OCI-LY7 (cell line): ENCODE measurements around the gene ERCC1. TPM values are rescaled to one million over a fixed set of nuclear protein-coding genes. Genes with fewer than 3 reads are reported as not detected.
A peak's percentile ranks its signal among the peaks of the same experiment; 100 is the strongest.

ENCODE experiments used
- BruUV-seq: library from RNA; stranded (reverse); fragments of 400-500 nt; replicated peaks from 2 replicates; lab custom pipeline; 2021; lab: Mats Ljungman, UMichigan
- CTCF ChIA-PET: fragments of 300-600 bp; sonication (Branson Sonifier 250); formaldehyde crosslinking; loops from one replicate; lab custom pipeline; 2022; ENCODE audit warnings: antibody characterized with exemption; ENCODE audit not compliant: unreplicated experiment; lab: Charles Lee
- POLR2A ChIA-PET: fragments of 300-600 bp; sonication (Branson Sonifier 250); formaldehyde crosslinking; loops from one replicate; lab custom pipeline; 2022; ENCODE audit warnings: antibody characterized with exemption; lab: Charles Lee
- DNase-seq: peaks from one replicate; pipeline ENCODE4 v3.0.0-alpha.2; 2015; ENCODE audit warnings: low spot score
- H2AFZ ChIP-seq: fragments of 200-600 bp; sonication (generic), shearing (Covaris generic); 2 replicates; pipeline ENCODE4 v1.6.1; 2014; ENCODE audit warnings: mild to moderate bottlenecking, antibody characterized with exemption, low read length, moderate library complexity
- H3K27ac ChIP-seq: fragments of 200-600 bp; sonication (generic); 2 replicates; pipeline ENCODE4 v1.5.1; 2014; ENCODE audit warnings: mixed run types, low read depth, mild to moderate bottlenecking, moderate library complexity, low read length, inconsistent platforms; ENCODE audit not compliant: poor library complexity, severe bottlenecking
- H3K36me3 ChIP-seq: fragments of 200-600 bp; sonication (generic); 2 replicates; pipeline ENCODE4 v1.6.1; 2014; ENCODE audit warnings: mild to moderate bottlenecking, antibody characterized with exemption, low read length, moderate library complexity, mixed read lengths; ENCODE audit not compliant: insufficient read depth
- H3K4me1 ChIP-seq: fragments of 200-600 bp; sonication (generic); 2 replicates; pipeline ENCODE4 v1.5.1; 2014; ENCODE audit warnings: mild to moderate bottlenecking, low read length; ENCODE audit not compliant: insufficient read depth, poor library complexity, severe bottlenecking
- H3K4me2 ChIP-seq: fragments of 200-600 bp; sonication (generic); 2 replicates; pipeline ENCODE4 v1.6.1; 2014; ENCODE audit warnings: mild to moderate bottlenecking, low read length
- H3K4me3 ChIP-seq: fragments of 200-600 bp; sonication (generic); 2 replicates; pipeline ENCODE4 v1.5.1; 2014; ENCODE audit warnings: mild to moderate bottlenecking, low read depth, low read length; ENCODE audit not compliant: poor library complexity, severe bottlenecking
- H3K79me2 ChIP-seq: fragments of 200-600 bp; sonication (generic); 2 replicates; pipeline ENCODE4 v1.6.1; 2016; ENCODE audit warnings: low read depth, mild to moderate bottlenecking, low read length, moderate library complexity, mixed read lengths; ENCODE audit not compliant: insufficient read depth
- H3K9me2 ChIP-seq: fragments of 200-600 bp; sonication (generic); 2 replicates; pipeline ENCODE4 v1.6.1; 2016; ENCODE audit warnings: mild to moderate bottlenecking, low read length, mixed read lengths; ENCODE audit not compliant: insufficient read depth
- H3K9me3 ChIP-seq: fragments of 200-600 bp; sonication (generic); 2 replicates; pipeline ENCODE4 v1.6.1; 2014; ENCODE audit warnings: mild to moderate bottlenecking, mixed run types, low read length, mixed read lengths
- H4K20me1 ChIP-seq: fragments of 200-600 bp; sonication (generic); 2 replicates; pipeline ENCODE4 v1.6.1; 2014; ENCODE audit warnings: mild to moderate bottlenecking, antibody characterized with exemption, low read length, moderate library complexity, mixed read lengths; ENCODE audit not compliant: insufficient read depth
- CTCF ChIP-seq: fragments of 200-600 bp; sonication (generic); conservative IDR thresholded peaks from 2 replicates; pipeline ENCODE4 v1.5.1; 2014; ENCODE audit warnings: mild to moderate bottlenecking, antibody characterized with exemption, low read length, moderate library complexity, mixed read lengths
- EZH2phosphoT487 ChIP-seq: fragments of 200-600 bp; sonication (generic); IDR thresholded peaks from 2 replicates; pipeline ENCODE4 v1.6.1; 2018; ENCODE audit warnings: low read depth, borderline replicate concordance, mild to moderate bottlenecking, mixed run types, antibody characterized with exemption, low read length, moderate library complexity, mixed read lengths
- intact Hi-C: fragments of 100-400 bp; cut with micrococcal nuclease; formaldehyde crosslinking; loops from one replicate; pipeline ENCODE4 v1.10.0; 2022; ENCODE audit not compliant: unreplicated experiment
- total RNA-seq, 2 experiments: library from RNA; depleted of rRNA in 1 of 2; stranded (reverse); fragments of >200 nt in 1 of 2; shearing (Covaris generic) in 1 of 2; gene quantifications; 2 replicates each; pipeline ENCODE4 v1.2.3, GENCODE V29; 2014 to 2022

ERCC1 gene
- total RNA-seq, 2 experiments from 2014 or later, result 46.2 to 125 TPM

GRCh38 chr19:45402298-45403061 lies 21.2 kb downstream of the ERCC1 start:
- Histone ChIP-seq H3K9me3 (no peaks in the 10 kb centered on the region), H3K9me2 (no peaks in the 10 kb centered on the region), H3K4me1 (peaks cover 22% of the 10 kb centered on the region), H3K79me2 (peaks cover 8% of the 10 kb centered on the region), H2AFZ (no peak overlapping the region), H3K4me2 (no peak overlapping the region), H3K4me3 (no peak overlapping the region), H3K36me3 (no peaks in the 10 kb centered on the region), H4K20me1 (no peaks in the 10 kb centered on the region), H3K27ac (no peak overlapping the region)
- no peak for DNase-seq
- intact Hi-C loops, result no loop called here
- ChIA-PET CTCF (no interaction called here), POLR2A (no interaction called here)
- TF ChIP-seq EZH2phosphoT487 (no peak), CTCF (peak; percentile 69)
- BruUV-seq, result no TSS peak

DNA sequence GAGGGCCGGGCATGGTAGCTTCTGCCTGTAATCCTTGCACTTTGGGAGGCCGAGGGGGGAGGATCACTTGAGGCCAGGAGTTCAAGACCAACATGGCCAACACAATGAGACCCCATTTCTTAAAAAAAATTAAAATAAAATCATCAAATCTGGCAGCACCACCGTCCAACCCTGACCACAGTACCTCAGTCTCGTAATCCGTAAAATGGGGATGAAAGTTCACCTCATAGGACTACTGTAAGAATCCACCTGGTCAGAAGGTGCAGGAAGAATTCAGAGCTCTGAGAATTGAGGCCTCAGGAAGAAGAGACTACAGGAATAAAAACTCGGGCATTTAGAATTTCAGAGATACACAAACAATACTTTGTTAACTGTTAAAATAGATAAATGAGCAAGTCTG lies 21.9 kb downstream of the ERCC1 start:
- no TSS peak for BruUV-seq
- Histone ChIP-seq H3K79me2 (peaks cover 2% of the 10 kb centered on the region; the same call in 1 of the 2 replicates), H3K9me3 (no peaks in the 10 kb centered on the region), H4K20me1 (no peaks in the 10 kb centered on the region), H3K4me1 (peaks cover 22% of the 10 kb centered on the region), H3K27ac (no peak overlapping the region), H3K9me2 (no peaks in the 10 kb centered on the region), H3K4me2 (no peak overlapping the region), H2AFZ (no peak overlapping the region), H3K36me3 (no peaks in the 10 kb centered on the region), H3K4me3 (no peak overlapping the region)
- ChIA-PET POLR2A (no interaction called here), CTCF (no interaction called here)
- no peak for DNase-seq
- TF ChIP-seq CTCF (no peak), EZH2phosphoT487 (no peak)
- intact Hi-C loops, result no loop called here

DNA sequence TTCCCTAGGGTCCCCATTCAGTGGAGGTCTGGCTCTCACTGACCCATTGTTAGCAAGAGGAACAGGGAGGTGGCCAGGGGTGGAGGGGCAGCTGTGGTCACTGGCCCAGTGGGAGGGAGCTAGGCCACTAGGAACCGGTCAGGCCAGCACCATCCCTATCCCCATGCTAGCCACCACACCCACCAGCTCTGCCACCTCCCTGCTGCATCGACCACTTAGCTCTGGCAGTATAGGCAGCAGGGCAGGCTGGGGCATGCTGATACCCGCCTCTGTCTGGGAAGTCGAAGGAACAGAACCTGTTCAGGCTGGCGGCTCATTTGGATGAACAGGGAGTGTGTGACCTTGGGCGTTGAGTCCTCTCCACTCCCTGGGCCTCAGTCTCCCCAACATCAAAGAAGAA lies 23.5 kb downstream of the ERCC1 start:
- TF ChIP-seq EZH2phosphoT487 (no peak), CTCF (no peak)
- Histone ChIP-seq H3K9me2 (no peaks in the 10 kb centered on the region), H3K4me3 (no peak overlapping the region), H3K79me2 (no peaks in the 10 kb centered on the region), H3K9me3 (no peaks in the 10 kb centered on the region), H3K4me1 (peaks cover 21% of the 10 kb centered on the region), H2AFZ (no peak overlapping the region), H4K20me1 (no peaks in the 10 kb centered on the region), H3K27ac (no peak overlapping the region), H3K36me3 (no peaks in the 10 kb centered on the region), H3K4me2 (no peak overlapping the region)
- DNase-seq, result no peak
- intact Hi-C loops, result no loop called here
- POLR2A ChIA-PET, result no interaction called here
- BruUV-seq, result no TSS peak
- CTCF ChIA-PET, result no interaction called here
